ENCODE measurements around the gene HAGH.
A peak's percentile ranks its signal among the peaks of the same experiment; 100 is the strongest.
"Not testable (repeated sequence)": the region's sequence is repeated elsewhere in the genome, so short reads cannot be mapped to it uniquely, and the experiment has no call there.

Gene HAGH

DNA sequence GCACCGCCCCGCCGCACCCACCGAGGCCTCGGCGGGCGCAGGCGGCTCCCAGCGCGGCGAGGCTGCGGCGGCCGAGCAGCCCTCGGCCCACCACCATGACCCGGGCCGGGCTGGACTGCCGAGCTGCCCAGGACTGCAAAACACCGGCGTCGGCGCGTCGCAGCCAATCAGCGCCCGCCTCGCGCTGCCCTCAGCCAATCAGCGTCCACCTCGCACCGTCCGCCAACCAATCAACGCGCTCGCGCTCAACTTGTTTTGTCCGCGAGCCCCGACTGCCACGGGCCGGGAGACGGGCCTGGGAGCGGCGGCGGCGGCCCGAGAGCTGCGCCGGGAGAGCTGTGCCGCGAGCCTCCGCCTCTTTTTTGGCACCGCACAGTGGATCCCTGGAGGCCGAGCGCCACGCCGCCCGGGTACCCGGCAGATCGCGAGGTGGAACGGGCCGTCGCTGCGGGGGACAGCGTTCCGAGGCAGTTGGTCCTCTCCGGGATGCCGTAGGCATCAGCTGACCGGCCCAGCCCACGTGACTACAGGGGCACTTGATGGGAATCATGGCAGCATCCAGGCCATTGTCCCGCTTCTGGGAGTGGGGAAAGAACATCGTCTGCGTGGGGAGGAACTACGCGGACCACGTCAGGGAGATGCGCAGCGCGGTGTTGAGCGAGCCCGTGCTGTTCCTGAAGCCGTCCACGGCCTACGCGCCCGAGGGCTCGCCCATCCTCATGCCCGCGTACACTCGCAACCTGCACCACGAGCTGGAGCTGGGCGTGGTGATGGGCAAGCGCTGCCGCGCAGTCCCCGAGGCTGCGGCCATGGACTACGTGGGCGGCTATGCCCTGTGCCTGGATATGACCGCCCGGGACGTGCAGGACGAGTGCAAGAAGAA is at the start of gene HAGH, which contains the start of gene FAHD1:
HAGH (minus strand) TSS at position 135 of the 883 bp plus-strand sequence; CDS start at position 97, 38 bp downstream.
FAHD1 (plus strand) TSS at position 516 of the 883 bp plus-strand sequence; CDS start at position 549, 33 bp downstream.
- peaks cover 5 to 9% of the 10 kb centered on the region in 2 donors for H3K36me3 ChIP-seq (ENCODE audit: control insufficient read depth in 1 of 2, insufficient read depth in 2 of 2, low read length in 2 of 2)
- H3K27ac ChIP-seq (ENCODE audit: low read depth, low read length), result peak within 1 kb of the TSS; percentile 82

GRCh38 chr16:1876066-1876465 is 49.4 kb upstream of the HAGH start:
- H3K4me3 ChIP-seq (ENCODE audit: low read depth in 1 of 2, low read length in 2 of 2); H3K9me3 ChIP-seq (ENCODE audit: control insufficient read depth in 1 of 2, low read length in 2 of 2); H3K9ac ChIP-seq (ENCODE audit: low read depth in 1 of 2, low read length in 2 of 2); H3K36me3 ChIP-seq (ENCODE audit: control insufficient read depth in 1 of 2, insufficient read depth in 2 of 2, low read length in 2 of 2); H3K27me3 ChIP-seq (ENCODE audit: control insufficient read depth in 1 of 2, insufficient read depth in 2 of 2, low read length in 2 of 2); H3K27ac ChIP-seq (ENCODE audit: low read depth, low read length): not testable (repeated sequence)
- peaks cover 3 to 15% of the 10 kb centered on the region in 2 donors for H3K4me1 ChIP-seq (ENCODE audit: control insufficient read depth in 1 of 2, insufficient read depth in 2 of 2, low read length in 2 of 2)

More for the DNA sequence above, at the start of gene HAGH, which contains the start of gene FAHD1:
- Histone ChIP-seq H3K4me1 (ENCODE audit: control insufficient read depth in 1 of 2, insufficient read depth in 2 of 2, low read length in 2 of 2) (peaks cover 40 to 55% of the 10 kb centered on the region in 2 donors), H3K27me3 (ENCODE audit: control insufficient read depth in 1 of 2, insufficient read depth in 2 of 2, low read length in 2 of 2) (no peaks in the 10 kb centered on the region), H3K4me3 (ENCODE audit: low read depth in 1 of 2, low read length in 2 of 2) (peak within 1 kb of the TSS; percentile 99 to 100), H3K9ac (ENCODE audit: low read depth in 1 of 2, low read length in 2 of 2) (peak within 1 kb of the TSS; percentile 85 to 99), H3K9me3 (ENCODE audit: control insufficient read depth in 1 of 2, low read length in 2 of 2) (no peaks in the 10 kb centered on the region)

DNA sequence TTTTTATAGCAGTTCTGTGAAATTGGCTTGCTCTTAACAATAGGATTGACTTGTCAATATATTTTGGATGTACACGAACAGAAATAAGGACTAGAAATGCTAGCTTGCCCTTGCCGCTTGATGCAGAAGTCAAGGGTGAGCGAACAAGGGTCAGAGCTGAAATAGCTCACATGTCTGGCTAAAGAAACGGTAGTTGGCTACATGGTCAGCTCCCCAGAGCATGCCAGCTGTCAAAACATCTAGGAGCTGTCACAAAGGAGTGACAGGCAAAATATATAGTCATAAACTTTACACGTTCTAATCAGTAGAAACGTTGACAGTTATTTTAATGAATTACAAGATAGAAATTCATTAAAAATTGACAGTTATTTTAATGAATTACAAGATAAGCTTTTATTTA is 48.2 kb upstream of the HAGH start:
- peaks cover 3 to 15% of the 10 kb centered on the region in 2 donors for H3K4me1 ChIP-seq (ENCODE audit: control insufficient read depth in 1 of 2, insufficient read depth in 2 of 2, low read length in 2 of 2)
- no peak overlapping the region for H3K9ac ChIP-seq (ENCODE audit: low read depth in 1 of 2, low read length in 2 of 2)
- H3K4me3 ChIP-seq (ENCODE audit: low read depth in 1 of 2, low read length in 2 of 2), result no peak overlapping the region
- H3K9me3 ChIP-seq (ENCODE audit: control insufficient read depth in 1 of 2, low read length in 2 of 2), result no peaks in the 10 kb centered on the region
- H3K27me3 ChIP-seq (ENCODE audit: control insufficient read depth in 1 of 2, insufficient read depth in 2 of 2, low read length in 2 of 2), result no peaks in the 10 kb centered on the region
- no peak overlapping the region for H3K27ac ChIP-seq (ENCODE audit: low read depth, low read length)
- H3K36me3 ChIP-seq (ENCODE audit: control insufficient read depth in 1 of 2, insufficient read depth in 2 of 2, low read length in 2 of 2), result no peaks in the 10 kb centered on the region

GRCh38 chr16:1871974-1872635 is 45.5 kb upstream of the HAGH start, which contains the start of gene MEIOB:
MEIOB (minus strand) TSS chr16:1872164; CDS start chr16:1868175, 3,989 bp downstream.
- Histone ChIP-seq H3K9ac (ENCODE audit: low read depth in 1 of 2, low read length in 2 of 2) (no peak within 1 kb of the TSS), H3K4me3 (ENCODE audit: low read depth in 1 of 2, low read length in 2 of 2) (peak within 1 kb of the TSS in 1 of 2 donors; percentile 28), H3K4me1 (ENCODE audit: control insufficient read depth in 1 of 2, insufficient read depth in 2 of 2, low read length in 2 of 2) (peaks cover 0 to 7% of the 10 kb centered on the region in 2 donors), H3K9me3 (ENCODE audit: control insufficient read depth in 1 of 2, low read length in 2 of 2) (no peaks in the 10 kb centered on the region), H3K27me3 (ENCODE audit: control insufficient read depth in 1 of 2, insufficient read depth in 2 of 2, low read length in 2 of 2) (no peaks in the 10 kb centered on the region), H3K27ac (ENCODE audit: low read depth, low read length) (no peak within 1 kb of the TSS), H3K36me3 (ENCODE audit: control insufficient read depth in 1 of 2, insufficient read depth in 2 of 2, low read length in 2 of 2) (no peaks in the 10 kb centered on the region)

GRCh38 chr16:1870365-1871082 is 43.9 kb upstream of the HAGH start:
- no peak overlapping the region for H3K4me3 ChIP-seq (ENCODE audit: low read depth in 1 of 2, low read length in 2 of 2)
- no peak overlapping the region for H3K27ac ChIP-seq (ENCODE audit: low read depth, low read length)
- H3K27me3 ChIP-seq (ENCODE audit: control insufficient read depth in 1 of 2, insufficient read depth in 2 of 2, low read length in 2 of 2), result no peaks in the 10 kb centered on the region

DNA sequence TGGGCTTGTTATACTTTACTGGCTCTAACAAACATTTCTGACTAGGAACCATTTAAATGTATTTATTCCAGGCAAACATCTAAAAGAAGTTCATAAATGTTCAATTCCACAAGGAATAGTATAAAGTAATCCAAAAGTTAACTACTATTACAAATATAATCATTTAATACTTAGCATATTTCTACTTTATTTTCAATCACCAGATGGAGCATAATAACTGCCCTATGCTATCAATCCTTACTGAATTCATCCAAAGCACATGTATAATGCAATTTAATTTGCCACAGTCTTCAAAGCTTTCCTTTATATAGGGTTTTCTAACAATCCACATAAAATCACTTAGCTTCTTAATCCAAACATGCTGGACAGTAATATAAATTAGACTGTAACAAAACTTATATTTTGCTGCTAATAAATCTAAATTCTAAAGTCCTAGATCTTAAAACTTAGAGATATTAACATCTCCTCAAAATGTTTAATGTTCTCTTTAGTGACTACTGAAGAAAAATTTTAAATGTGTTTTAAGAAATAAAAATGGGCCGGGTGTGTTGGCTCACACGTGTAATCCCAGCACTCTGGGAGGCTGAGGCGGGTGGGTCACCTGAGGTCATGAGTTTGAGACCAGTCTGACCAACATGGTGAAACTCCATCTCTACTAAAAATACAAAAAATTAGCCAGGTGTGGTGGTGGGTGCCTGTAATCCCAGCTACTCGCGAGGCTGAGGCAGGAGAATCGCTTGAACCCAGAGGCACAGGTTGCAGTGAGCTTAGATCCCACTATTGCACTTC is 39.5 kb upstream of the HAGH start:
- no peaks in the 10 kb centered on the region for H3K27me3 ChIP-seq (ENCODE audit: control insufficient read depth in 1 of 2, insufficient read depth in 2 of 2, low read length in 2 of 2)
- no peaks in the 10 kb centered on the region for H3K36me3 ChIP-seq (ENCODE audit: control insufficient read depth in 1 of 2, insufficient read depth in 2 of 2, low read length in 2 of 2)
- no peak overlapping the region for H3K27ac ChIP-seq (ENCODE audit: low read depth, low read length)
- H3K4me3 ChIP-seq (ENCODE audit: low read depth in 1 of 2, low read length in 2 of 2), result no peak overlapping the region
- no peaks in the 10 kb centered on the region for H3K9me3 ChIP-seq (ENCODE audit: control insufficient read depth in 1 of 2, low read length in 2 of 2)
- H3K9ac ChIP-seq (ENCODE audit: low read depth in 1 of 2, low read length in 2 of 2), result no peak overlapping the region
- no peaks in the 10 kb centered on the region for H3K4me1 ChIP-seq (ENCODE audit: control insufficient read depth in 1 of 2, insufficient read depth in 2 of 2, low read length in 2 of 2)

More at GRCh38 chr16:1870365-1871082, 43.9 kb upstream of the HAGH start:
- Histone ChIP-seq H3K4me1 (ENCODE audit: control insufficient read depth in 1 of 2, insufficient read depth in 2 of 2, low read length in 2 of 2) (no peaks in the 10 kb centered on the region), H3K9ac (ENCODE audit: low read depth in 1 of 2, low read length in 2 of 2) (no peak overlapping the region), H3K36me3 (ENCODE audit: control insufficient read depth in 1 of 2, insufficient read depth in 2 of 2, low read length in 2 of 2) (no peaks in the 10 kb centered on the region), H3K9me3 (ENCODE audit: control insufficient read depth in 1 of 2, low read length in 2 of 2) (no peaks in the 10 kb centered on the region)

DNA sequence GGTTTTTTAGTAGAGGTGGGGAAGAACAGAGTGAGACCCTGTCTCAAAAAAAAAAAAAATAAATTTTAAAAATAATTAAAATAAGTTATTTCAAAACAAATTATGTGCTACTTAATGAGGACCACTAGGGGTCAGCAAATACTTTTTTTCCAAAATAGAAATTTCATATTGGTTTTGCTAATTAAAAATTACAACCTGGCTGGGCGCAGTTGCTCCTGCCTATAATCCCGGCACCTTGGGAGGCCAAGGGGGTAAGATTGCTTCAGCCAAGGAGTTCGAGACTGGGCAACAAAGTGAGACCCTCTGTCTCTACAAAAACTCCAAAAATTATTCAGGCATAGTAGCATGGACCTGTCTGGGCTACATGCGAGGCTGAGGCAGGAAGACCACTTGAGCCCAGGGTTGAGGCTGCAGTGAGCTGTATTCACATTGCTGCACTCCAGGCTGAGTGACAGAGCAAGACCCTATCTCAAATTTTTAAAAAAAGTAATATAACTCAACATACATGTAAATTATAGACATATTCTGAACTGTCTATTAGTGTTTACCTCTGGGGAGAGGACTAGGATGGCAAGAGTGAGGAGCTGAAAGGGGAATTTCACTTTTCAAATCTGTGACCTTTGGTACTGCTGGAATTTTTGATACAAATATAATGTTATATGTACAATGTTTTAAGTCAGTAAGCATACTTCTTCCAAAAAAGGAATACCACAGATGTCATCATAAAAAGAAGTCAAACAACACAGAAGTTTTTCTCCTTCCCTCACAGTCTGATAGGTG is 37.2 kb upstream of the HAGH start:
- Histone ChIP-seq H3K27me3 (ENCODE audit: control insufficient read depth in 1 of 2, insufficient read depth in 2 of 2, low read length in 2 of 2) (peaks cover 0 to 4% of the 10 kb centered on the region in 2 donors), H3K9me3 (ENCODE audit: control insufficient read depth in 1 of 2, low read length in 2 of 2) (no peaks in the 10 kb centered on the region), H3K9ac (ENCODE audit: low read depth in 1 of 2, low read length in 2 of 2) (no peak overlapping the region), H3K4me1 (ENCODE audit: control insufficient read depth in 1 of 2, insufficient read depth in 2 of 2, low read length in 2 of 2) (peaks cover 0 to 5% of the 10 kb centered on the region in 2 donors), H3K36me3 (ENCODE audit: control insufficient read depth in 1 of 2, insufficient read depth in 2 of 2, low read length in 2 of 2) (no peaks in the 10 kb centered on the region), H3K4me3 (ENCODE audit: low read depth in 1 of 2, low read length in 2 of 2) (no peak overlapping the region), H3K27ac (ENCODE audit: low read depth, low read length) (no peak overlapping the region)

DNA sequence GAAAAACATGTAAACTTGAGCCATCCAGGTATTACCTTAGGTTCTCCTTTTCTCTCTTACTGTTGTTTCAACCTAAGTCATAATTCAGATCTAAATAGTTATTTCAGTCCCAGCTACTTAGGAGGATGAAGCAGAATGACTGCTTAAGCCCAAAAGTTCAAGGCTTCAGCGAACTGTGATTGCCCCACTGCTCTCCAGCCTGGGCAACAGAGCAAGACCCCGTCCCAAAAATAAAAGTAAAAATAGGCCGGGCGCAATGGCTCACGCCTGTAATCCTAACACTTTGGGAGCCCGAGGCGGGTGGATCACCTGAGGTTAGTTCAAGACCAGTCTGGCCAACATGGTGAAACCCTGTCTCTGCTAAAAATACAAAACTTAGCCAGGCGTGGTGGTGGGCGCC is 35.8 kb upstream of the HAGH start:
- H3K9ac ChIP-seq (ENCODE audit: low read depth in 1 of 2, low read length in 2 of 2), result no peak overlapping the region
- no peaks in the 10 kb centered on the region for H3K9me3 ChIP-seq (ENCODE audit: control insufficient read depth in 1 of 2, low read length in 2 of 2)
- no peak overlapping the region for H3K27ac ChIP-seq (ENCODE audit: low read depth, low read length)
- peaks cover 9 to 10% of the 10 kb centered on the region in 2 donors for H3K27me3 ChIP-seq (ENCODE audit: control insufficient read depth in 1 of 2, insufficient read depth in 2 of 2, low read length in 2 of 2)
- peaks cover 0 to 5% of the 10 kb centered on the region in 2 donors for H3K4me1 ChIP-seq (ENCODE audit: control insufficient read depth in 1 of 2, insufficient read depth in 2 of 2, low read length in 2 of 2)
- no peaks in the 10 kb centered on the region for H3K36me3 ChIP-seq (ENCODE audit: control insufficient read depth in 1 of 2, insufficient read depth in 2 of 2, low read length in 2 of 2)
- H3K4me3 ChIP-seq (ENCODE audit: low read depth in 1 of 2, low read length in 2 of 2), result no peak overlapping the region

- H3K27me3 ChIP-seq (ENCODE audit: control insufficient read depth in 1 of 2, insufficient read depth in 2 of 2, low read length in 2 of 2), result peaks cover 14 to 15% of the 10 kb centered on the region in 2 donors
- H3K9me3 ChIP-seq (ENCODE audit: control insufficient read depth in 1 of 2, low read length in 2 of 2), result no peaks in the 10 kb centered on the region
These were observed 35.1 kb upstream of the HAGH start for GRCh38 chr16:1861730-1862129.

More at GRCh38 chr16:1861730-1862129, 35.1 kb upstream of the HAGH start:
- Histone ChIP-seq H3K27ac (ENCODE audit: low read depth, low read length) (no peak overlapping the region), H3K36me3 (ENCODE audit: control insufficient read depth in 1 of 2, insufficient read depth in 2 of 2, low read length in 2 of 2) (no peaks in the 10 kb centered on the region), H3K4me3 (ENCODE audit: low read depth in 1 of 2, low read length in 2 of 2) (no peak overlapping the region), H3K4me1 (ENCODE audit: control insufficient read depth in 1 of 2, insufficient read depth in 2 of 2, low read length in 2 of 2) (peaks cover 0 to 5% of the 10 kb centered on the region in 2 donors), H3K9ac (ENCODE audit: low read depth in 1 of 2, low read length in 2 of 2) (no peak overlapping the region)

All from duodenal mucosa (tissue), 2 donors.